Natural killer cell (primary cell): ENCODE measurements around the gene NOXA1. TPM values are rescaled to one million over a fixed set of nuclear protein-coding genes. Genes with fewer than 3 reads are reported as not detected.
"Not testable (repeated sequence)": the region's sequence is repeated elsewhere in the genome, so short reads cannot be mapped to it uniquely, and the experiment has no call there.

Experiments used
- ATAC-seq, 3 donors: fragments of 150-1000 bp in 2 of 3; fragments of 200-7000 bp in 1 of 3; cut with Tn5 transposase; 1 replicate in 1 of 3; 2 replicates in 2 of 3; pipeline ENCODE4 v1.10.0; 2021; ENCODE audit warnings: mild to moderate bottlenecking in 2 of 3, moderate library complexity in 2 of 3
- DNase-seq, 2 donors: peaks; one replicate each; pipeline versions ENCODE4 v3.0.0 to v3.0.0-alpha.2; 2013 to 2021; ENCODE audit warnings: mixed read lengths in 1 of 2
- H3K27ac ChIP-seq: one replicate; pipeline ENCODE4 v1.5.1; 2013; ENCODE audit warnings: mild to moderate bottlenecking, low read length
- H3K27me3 ChIP-seq: one replicate; pipeline ENCODE4 v1.6.1; 2013; ENCODE audit warnings: low read length; ENCODE audit not compliant: control insufficient read depth, insufficient read depth
- H3K36me3 ChIP-seq: one replicate; pipeline ENCODE4 v1.6.1; 2013; ENCODE audit warnings: low read length; ENCODE audit not compliant: control insufficient read depth, insufficient read depth
- H3K4me1 ChIP-seq: one replicate; pipeline ENCODE4 v1.6.1; 2013; ENCODE audit warnings: low read length; ENCODE audit not compliant: control insufficient read depth, insufficient read depth
- H3K4me3 ChIP-seq: one replicate; pipeline ENCODE4 v1.5.1; 2013; ENCODE audit warnings: low read length
- H3K9me3 ChIP-seq: one replicate; pipeline ENCODE4 v1.6.1; 2013; ENCODE audit warnings: low read length; ENCODE audit not compliant: control insufficient read depth, insufficient read depth
- H3K27ac Mint-ChIP-seq, 2 donors: one replicate each; pipeline ENCODE4 v1.8.0; 2022; ENCODE audit warnings: mild to moderate bottlenecking in 2 of 2, mixed read lengths in 2 of 2, moderate library complexity in 1 of 2
- H3K27me3 Mint-ChIP-seq, 2 donors: one replicate each; pipeline ENCODE4 v1.8.0; 2022; ENCODE audit warnings: low read depth in 2 of 2, mixed read lengths in 2 of 2
- H3K36me3 Mint-ChIP-seq: one replicate; pipeline ENCODE4 v1.8.0; 2022; ENCODE audit warnings: mixed read lengths
- H3K4me1 Mint-ChIP-seq, 2 donors: one replicate each; pipeline ENCODE4 v1.8.0; 2022; ENCODE audit warnings: mixed read lengths in 2 of 2
- H3K4me3 Mint-ChIP-seq: one replicate; pipeline ENCODE4 v1.8.0; 2022; ENCODE audit warnings: mild to moderate bottlenecking, moderate library complexity, mixed read lengths
- H3K9me3 Mint-ChIP-seq, 2 donors: one replicate each; pipeline ENCODE4 v1.8.0; 2022; ENCODE audit warnings: mixed read lengths in 2 of 2
- WGBS: methylation state at CpG from one replicate; pipeline ENCODE4 v1.1.7; 2013; ENCODE audit warnings: missing lambda C conversion rate; ENCODE audit not compliant: insufficient coverage; 5-methylcytosine and 5-hydroxymethylcytosine counted together
- intact Hi-C: fragments of 100-400 bp; cut with micrococcal nuclease; formaldehyde crosslinking; loops from one replicate; pipeline ENCODE4 v1.14.2; 2022
- total RNA-seq, 4 donors: library from RNA; stranded (reverse); fragments of 120-200 nt in 1 of 4; gene quantifications; one replicate each; pipeline versions ENCODE4 v1.2.3 to v1.2.4, GENCODE V29; 2013 to 2022
- TF ChIP-seq, protein P1 (sequence below): fragments of 200-600 bp; IDR thresholded peaks from one replicate; pipeline ENCODE4 v1.8.0; 2022; ENCODE audit warnings: antibody characterized with exemption

The NOXA1 gene
- total RNA-seq, 3 donors from 2014 or later (not counting 1 experiment from before 2014, with no cell fraction given): 4.7 to 10.0 (median 7.7) TPM

DNA sequence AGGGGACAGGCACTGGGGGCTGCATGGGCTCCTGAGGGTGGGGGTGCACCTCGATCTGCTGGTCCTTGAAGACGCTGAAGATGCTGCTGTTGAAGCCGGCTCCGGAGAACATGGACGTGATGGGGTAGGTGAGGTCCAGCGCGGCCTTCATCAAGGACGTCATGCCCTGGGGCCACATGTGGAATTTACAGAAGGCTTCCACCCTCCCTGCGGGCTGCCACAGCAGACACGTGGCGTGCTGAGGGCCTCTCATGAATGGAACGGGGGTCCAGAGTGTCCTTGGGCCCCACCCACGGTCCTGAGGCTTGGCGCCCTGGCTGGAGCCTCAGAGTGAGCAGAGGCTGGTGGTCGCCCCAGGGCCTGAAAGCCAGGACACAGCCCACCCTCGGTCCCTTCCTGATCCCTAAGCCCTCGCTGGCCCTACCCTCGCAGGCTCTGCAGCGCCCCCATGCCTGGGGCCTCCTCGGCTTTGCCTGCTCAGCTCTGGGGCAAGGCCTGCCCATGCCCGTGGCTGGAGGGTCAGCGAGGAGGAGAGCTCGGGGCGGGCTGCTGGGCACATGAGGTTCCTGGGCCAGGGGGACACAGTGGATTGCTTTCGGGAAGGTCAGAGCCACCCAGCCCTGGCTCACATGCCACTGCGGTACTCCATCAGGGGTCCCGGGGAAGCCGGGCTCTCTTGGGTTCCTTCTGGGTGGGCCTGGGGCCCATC is 41.3 kb downstream of the NOXA1 start:
- H3K27me3 Mint-ChIP-seq: no peaks in the 10 kb centered on the region
- H3K36me3 Mint-ChIP-seq: no peaks in the 10 kb centered on the region
- Histone ChIP-seq H3K4me1 (peaks cover 37% of the 10 kb centered on the region), H3K27me3 (no peaks in the 10 kb centered on the region), H3K27ac (no peak overlapping the region), H3K4me3 (no peak overlapping the region), H3K36me3 (no peaks in the 10 kb centered on the region), H3K9me3 (no peaks in the 10 kb centered on the region)
- intact Hi-C loops: loop anchor here (5.0 kb wide), 1 partner anchor 42 kb away; the partner anchor contains the start of genes EXD3 and NOXA1
- DNase-seq: no peak
- no peak overlapping the region for H3K4me3 Mint-ChIP-seq
- no peaks in the 10 kb centered on the region for H3K9me3 Mint-ChIP-seq
- no peak overlapping the region for H3K27ac Mint-ChIP-seq
- no peak for ATAC-seq
- TF ChIP-seq, protein P1, sequence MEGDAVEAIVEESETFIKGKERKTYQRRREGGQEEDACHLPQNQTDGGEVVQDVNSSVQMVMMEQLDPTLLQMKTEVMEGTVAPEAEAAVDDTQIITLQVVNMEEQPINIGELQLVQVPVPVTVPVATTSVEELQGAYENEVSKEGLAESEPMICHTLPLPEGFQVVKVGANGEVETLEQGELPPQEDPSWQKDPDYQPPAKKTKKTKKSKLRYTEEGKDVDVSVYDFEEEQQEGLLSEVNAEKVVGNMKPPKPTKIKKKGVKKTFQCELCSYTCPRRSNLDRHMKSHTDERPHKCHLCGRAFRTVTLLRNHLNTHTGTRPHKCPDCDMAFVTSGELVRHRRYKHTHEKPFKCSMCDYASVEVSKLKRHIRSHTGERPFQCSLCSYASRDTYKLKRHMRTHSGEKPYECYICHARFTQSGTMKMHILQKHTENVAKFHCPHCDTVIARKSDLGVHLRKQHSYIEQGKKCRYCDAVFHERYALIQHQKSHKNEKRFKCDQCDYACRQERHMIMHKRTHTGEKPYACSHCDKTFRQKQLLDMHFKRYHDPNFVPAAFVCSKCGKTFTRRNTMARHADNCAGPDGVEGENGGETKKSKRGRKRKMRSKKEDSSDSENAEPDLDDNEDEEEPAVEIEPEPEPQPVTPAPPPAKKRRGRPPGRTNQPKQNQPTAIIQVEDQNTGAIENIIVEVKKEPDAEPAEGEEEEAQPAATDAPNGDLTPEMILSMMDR: no peak
- WGBS: 98% methylated on average over 28 of the region's 28 CpGs
- H3K4me1 Mint-ChIP-seq: peaks cover 0 to 33% of the 10 kb centered on the region in 2 donors

DNA sequence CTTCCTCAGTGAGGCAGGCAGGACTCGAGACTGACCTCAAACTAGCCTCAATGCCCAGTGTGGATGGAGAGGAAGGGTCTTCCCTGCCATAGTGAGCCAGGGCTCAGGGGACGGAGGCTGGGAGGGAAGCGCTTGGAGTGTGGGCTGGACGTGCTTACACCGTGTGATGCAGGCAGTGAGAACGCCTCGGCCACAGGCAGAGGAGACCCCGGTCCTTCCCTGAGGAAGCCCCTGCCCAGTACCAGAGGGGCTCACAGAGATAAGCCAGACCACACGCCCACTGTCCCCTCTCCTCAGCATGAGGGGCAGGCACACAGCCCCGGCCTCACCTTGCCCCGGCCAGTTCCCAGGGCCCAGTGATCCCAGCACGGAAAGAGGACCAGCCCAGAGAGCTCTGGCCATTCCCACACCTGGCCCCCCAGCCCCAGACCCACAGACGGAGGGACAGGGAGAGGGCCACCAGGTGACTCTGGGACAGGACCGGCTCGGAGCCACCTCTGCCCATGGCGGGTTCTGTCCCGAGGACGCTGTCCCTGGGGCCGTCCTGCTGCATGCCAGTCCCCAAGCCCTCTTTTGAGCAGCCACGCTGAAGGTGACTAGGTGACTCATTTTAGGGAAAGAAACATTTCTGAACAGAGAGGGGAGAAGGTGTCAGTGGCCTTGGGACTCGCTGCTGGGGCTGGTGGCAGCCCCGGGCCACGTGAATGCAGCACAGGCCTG is 42.0 kb downstream of the NOXA1 start:
- H3K4me1 Mint-ChIP-seq: peaks cover 0 to 27% of the 10 kb centered on the region in 2 donors
- no peaks in the 10 kb centered on the region for H3K27me3 ChIP-seq
- no peak overlapping the region for H3K4me3 Mint-ChIP-seq
- intact Hi-C loops: loop anchor here (5.0 kb wide), 1 partner anchor 43 kb away; the partner anchor contains the start of genes EXD3 and NOXA1
- H3K4me1 ChIP-seq: peaks cover 30% of the 10 kb centered on the region
- no peak overlapping the region for H3K27ac Mint-ChIP-seq
- no peak overlapping the region for H3K4me3 ChIP-seq
- WGBS: 95% methylated on average over 23 of the region's 23 CpGs
- H3K9me3 Mint-ChIP-seq: no peaks in the 10 kb centered on the region
- H3K9me3 ChIP-seq: no peaks in the 10 kb centered on the region
- no peaks in the 10 kb centered on the region for H3K36me3 Mint-ChIP-seq
- no peaks in the 10 kb centered on the region for H3K27me3 Mint-ChIP-seq
- H3K36me3 ChIP-seq: no peaks in the 10 kb centered on the region
- H3K27ac ChIP-seq: no peak overlapping the region
- TF ChIP-seq, protein P1: no peak
- no peak for DNase-seq
- no peak for ATAC-seq

DNA sequence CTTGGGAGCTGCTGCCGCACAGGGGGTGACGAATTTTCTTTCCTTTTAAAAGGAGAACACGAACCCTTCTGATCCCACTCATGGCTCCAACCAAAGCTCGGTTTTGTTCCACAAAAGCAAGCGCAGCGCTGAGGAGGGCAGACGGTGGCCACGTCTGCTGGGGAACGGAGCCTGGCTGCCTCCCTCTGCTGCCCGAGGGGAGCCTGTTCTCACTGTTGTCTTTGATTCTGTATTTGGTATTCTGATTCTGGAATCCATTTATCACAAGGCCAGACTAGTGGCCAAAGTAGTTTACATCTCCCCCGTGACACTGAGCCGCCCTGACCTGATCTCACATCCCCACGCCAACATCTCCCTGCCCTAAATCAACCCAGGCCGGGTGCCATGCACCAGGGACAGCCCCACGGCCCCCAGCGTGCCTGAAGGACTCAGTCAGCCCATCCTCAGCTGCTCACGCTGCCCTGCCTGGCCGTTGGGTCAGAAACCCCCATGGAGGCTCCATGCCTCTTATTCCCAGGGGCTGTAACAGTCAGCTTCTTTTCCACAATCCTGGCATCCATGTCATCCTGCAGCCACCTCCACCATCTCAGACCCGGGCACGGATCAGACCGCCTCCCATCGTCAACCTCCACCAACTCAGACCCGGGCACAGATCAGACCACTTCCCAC is 42.7 kb downstream of the NOXA1 start:
- intact Hi-C loops: no loop called here
- H3K4me3 Mint-ChIP-seq: no peak overlapping the region
- TF ChIP-seq, protein P1: no peak

DNA sequence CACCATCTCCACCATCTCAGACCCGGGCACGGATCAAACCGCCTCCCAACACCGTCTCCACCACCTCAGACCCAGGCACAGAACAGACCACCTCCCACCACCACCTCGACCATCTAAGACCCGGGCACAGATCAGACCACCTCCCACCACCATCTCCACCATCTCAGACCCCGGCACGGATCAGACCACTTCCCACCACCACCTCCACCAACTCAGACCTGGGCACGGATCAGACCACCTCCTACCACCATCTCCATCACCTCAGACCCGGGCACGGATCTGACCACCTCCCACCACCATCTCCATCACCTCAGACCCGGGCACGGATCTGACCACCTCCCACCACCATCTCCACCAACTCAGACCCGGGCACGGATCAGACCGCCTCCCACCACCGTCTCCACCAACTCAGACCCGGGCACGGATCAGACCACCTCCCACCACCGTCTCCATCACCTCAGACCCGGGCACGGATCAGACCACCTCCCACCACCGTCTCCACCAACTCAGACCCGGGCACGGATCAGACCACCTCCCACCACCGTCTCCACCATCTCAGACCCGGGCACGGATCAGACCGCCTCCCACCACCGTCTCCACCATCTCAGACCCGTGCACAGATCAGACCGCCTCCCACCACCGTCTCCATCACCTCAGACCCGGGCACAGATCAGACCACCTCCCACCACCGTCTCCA is 43.3 kb downstream of the NOXA1 start:
- H3K27me3 ChIP-seq, H3K4me3 Mint-ChIP-seq, H3K27me3 Mint-ChIP-seq, H3K9me3 ChIP-seq, H3K36me3 ChIP-seq, H3K36me3 Mint-ChIP-seq, H3K4me3 ChIP-seq, ATAC-seq, DNase-seq, intact Hi-C loops, H3K9me3 Mint-ChIP-seq, H3K27ac ChIP-seq: not testable (repeated sequence)
- 93% methylated on average over 35 of the region's 35 CpGs for WGBS
- H3K27ac Mint-ChIP-seq: peak overlapping the region in 1 of 2 donors; percentile 53
- H3K4me1 Mint-ChIP-seq: peaks cover 7 to 26% of the 10 kb centered on the region in 2 donors
- H3K4me1 ChIP-seq: peaks cover 19% of the 10 kb centered on the region

More for the DNA sequence above, 42.7 kb downstream of the NOXA1 start:
- Histone ChIP-seq H3K9me3 (no peaks in the 10 kb centered on the region), H3K36me3 (no peaks in the 10 kb centered on the region), H3K4me1 (peaks cover 25% of the 10 kb centered on the region), H3K4me3 (no peak overlapping the region), H3K27me3 (no peaks in the 10 kb centered on the region), H3K27ac (no peak overlapping the region)
- DNase-seq (no peak), ATAC-seq (no peak)
- Mint-ChIP-seq H3K36me3 (no peaks in the 10 kb centered on the region), H3K9me3 (no peaks in the 10 kb centered on the region), H3K4me1 (peaks cover 5 to 28% of the 10 kb centered on the region in 2 donors), H3K27me3 (no peaks in the 10 kb centered on the region), H3K27ac (peak overlapping the region; percentile 32 to 53)
- WGBS: 94% methylated on average over 23 of the region's 23 CpGs
